Glomerular visceral epithelial cell (primary cell): ENCODE data around the gene NUDT14.

Experiments used
- DNase-seq: peaks from one replicate; pipeline ENCODE4 v3.0.0-alpha.2; 2016; ENCODE audit errors: extremely low spot score

NUDT14 gene

DNA sequence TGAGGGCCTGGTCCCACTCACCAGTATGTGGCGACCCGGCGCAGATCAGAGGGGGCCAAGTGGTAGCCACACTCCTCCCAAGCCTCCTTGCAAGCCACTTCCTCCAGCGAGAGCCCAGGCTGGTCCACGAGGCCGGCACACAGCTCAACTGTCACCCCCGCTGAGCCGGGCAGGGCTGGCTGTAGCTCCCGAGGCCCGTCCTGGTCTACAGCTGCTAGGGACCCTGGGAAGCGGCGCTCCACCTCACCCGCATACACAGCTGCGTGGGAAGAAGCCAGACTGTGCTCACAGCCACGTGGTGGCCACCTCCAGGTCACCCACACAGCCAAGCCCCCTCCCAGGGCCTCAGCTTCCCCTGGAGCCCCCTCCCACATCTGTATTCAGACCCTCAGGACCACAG, 4.6 kb downstream of the NUDT14 start:
- DNase-seq, result no peak

GRCh38 chr14:105173901-105174894, 6.9 kb downstream of the NUDT14 start:
- no peak for DNase-seq

DNA sequence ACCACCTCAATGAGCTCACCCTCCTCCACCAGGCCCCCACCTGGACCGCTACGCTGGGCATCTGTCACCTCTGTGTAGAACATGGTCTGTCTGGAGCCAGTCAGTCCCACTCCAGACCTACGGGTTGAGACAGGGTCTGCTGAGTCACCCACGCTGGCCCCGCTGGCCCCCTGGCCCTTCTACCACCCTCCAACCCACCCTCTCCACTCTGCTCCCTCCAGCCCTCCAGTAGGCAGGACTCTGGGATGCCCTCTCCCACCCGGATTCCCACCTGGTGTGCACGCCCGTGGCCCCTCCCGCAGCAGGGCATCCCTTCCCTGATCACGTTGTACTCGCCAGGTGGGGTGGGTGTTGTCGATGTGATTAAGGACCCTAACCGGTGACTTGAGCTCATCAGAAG, 8.0 kb downstream of the NUDT14 start:
- DNase-seq, result no peak

DNA sequence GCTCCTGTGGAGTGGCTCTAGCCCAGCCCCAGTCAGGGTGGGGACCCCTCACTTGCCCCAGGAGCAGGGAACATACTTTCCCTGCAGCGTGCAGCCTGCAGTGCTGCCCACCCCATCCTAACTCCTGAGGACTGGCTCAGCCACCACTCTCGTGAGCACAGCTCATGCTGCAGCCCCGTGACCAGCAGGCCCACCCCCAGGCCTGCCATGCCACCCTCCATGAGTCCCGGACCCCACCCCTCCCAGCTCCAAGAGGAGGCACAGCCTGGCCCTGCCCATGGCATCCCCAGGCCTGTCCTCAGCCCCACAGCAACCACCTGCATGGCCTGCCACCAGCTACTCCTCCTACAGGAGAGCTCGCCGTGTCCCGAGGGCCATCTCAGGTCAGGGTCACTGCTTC, 8.6 kb downstream of the NUDT14 start:
- no peak for DNase-seq

GRCh38 chr14:105171004-105171673, 10.0 kb downstream of the NUDT14 start:
- DNase-seq, result no peak

- DNase-seq, result no peak
These were observed 11.1 kb downstream of the NUDT14 start for GRCh38 chr14:105169776-105170655.

GRCh38 chr14:105168979-105169507, 12.1 kb downstream of the NUDT14 start:
- DNase-seq, result no peak

DNA sequence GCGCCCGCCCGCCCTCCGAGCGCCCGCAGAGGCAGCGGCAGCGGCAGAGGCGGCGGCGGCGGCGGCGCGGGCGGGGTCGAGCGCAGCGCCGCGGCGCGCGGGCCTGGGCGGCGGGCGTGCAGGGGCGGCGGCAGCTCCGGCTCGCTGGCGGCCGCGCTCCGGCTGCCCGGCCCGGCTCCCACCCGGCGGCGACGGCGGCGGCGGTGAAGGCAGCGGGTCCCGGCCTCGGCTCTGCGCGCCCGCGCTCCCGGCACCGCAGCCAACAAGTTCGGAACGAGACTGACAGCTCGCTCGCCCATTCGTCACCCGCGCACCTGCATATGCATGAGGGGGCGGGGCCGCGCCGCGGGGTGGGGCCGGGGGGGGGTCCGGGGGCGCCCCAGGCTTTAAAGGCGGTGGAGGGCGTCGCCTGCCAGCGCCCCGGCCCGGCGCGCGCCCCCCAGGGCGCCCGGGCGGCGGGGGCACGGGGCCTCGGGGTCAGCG, 12.6 kb downstream of the NUDT14 start, which contains the start of gene JAG2:
JAG2 (minus strand) TSS at position 281 of the 483 bp plus-strand sequence. CDS start 356 bp downstream, outside the sequence.
- DNase-seq, result peak; percentile 46

GRCh38 chr14:105168093-105168420, 13.1 kb downstream of the NUDT14 start:
- no peak for DNase-seq

GRCh38 chr14:105167303-105168092, 13.6 kb downstream of the NUDT14 start:
- no peak for DNase-seq

DNA sequence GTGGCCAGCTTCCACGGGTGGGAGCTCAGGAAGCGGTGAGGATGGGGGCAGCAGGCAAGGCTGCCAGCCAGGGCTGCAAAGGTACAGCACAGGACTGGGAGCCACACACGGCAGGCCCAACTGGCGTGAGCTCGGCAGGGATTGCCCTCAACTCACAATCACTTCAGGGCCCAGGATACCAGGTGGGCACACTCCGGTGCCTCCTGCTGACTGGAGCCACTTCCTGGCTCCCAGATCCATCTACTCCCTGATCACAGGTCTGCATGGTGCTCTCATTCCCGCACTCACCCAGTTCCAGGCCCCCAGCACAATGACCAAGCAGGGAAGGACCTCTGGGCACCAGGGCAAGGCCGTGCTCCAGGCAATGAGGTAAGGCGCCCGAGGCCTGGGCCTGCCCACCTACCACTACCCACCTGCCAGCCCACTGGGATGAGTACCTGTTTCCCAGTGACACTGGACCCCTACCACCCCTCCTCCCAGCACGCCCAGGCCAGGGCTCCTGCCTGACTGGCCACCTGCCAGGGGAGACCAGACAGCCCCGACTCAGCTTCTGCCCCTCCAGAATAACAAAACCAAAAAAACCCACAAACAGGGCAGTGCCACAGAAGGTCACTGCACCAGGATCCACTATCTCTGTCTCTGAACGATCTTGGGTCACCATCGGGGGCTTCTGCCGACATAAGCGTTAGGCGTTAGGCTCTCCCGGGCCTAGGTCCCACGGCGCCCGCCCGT, 14.4 kb downstream of the NUDT14 start:
- no peak for DNase-seq

- DNase-seq, result no peak
These were observed 15.2 kb downstream of the NUDT14 start for GRCh38 chr14:105165761-105166485.

GRCh38 chr14:105165134-105165704, 15.9 kb downstream of the NUDT14 start:
- DNase-seq, result no peak

- no peak for DNase-seq
These were observed 17.9 kb downstream of the NUDT14 start for GRCh38 chr14:105163040-105163742.

GRCh38 chr14:105162669-105162979, 18.5 kb downstream of the NUDT14 start:
- no peak for DNase-seq

DNA sequence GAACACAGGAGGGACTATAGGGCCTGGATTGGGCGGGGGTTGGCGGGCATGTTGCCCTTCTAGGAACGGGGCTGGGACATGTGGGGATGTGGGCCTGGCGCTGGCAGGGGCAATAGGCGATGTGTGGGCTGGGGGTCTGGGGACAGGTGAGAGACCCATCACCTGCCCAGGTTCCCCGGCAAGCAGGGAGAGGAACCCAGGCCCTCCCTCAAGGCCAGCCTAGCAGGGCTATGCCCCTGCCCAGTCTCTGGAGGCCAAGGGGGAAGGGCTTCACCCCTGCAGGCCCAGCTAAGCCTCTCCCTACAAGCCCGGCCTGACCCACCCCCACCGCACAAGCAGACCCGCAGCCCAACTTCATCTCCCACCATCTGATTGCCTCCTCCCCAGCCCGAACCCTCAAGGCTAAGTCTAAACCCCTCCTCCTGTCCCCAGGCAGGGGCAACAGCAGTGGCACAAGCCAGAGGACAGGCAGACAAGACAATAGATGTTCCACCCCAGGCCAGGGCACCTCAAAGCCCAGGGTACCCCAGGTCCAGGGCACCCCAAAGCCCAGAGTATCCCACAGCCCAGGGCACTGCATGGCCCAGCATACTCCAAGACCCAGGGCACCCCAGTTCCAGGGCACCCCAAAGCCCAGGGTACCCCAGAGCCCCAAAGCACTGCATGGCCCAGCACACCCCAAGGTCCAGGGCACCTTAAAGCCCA, 19.0 kb downstream of the NUDT14 start:
- DNase-seq, result no peak

DNA sequence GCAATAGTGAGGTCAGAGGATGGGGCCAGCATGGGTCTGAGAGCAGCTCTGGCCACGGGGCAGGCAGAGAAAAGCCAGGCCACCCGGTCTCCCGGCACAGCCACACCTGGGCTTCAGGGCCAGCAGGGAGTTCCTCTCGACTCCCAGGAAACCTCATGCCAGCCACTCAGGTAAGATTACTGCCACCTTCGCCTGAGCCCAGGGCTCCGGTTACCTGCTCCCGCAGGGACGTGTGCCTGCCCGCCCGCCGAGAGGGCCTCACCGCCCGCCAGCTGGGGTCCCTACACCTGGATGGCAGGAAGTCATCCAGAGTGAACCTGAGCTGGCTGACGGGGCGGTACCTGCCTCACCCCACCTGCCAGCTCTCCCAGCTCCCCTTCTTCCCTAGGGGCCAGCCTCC, 19.8 kb downstream of the NUDT14 start:
- DNase-seq, result no peak

DNA sequence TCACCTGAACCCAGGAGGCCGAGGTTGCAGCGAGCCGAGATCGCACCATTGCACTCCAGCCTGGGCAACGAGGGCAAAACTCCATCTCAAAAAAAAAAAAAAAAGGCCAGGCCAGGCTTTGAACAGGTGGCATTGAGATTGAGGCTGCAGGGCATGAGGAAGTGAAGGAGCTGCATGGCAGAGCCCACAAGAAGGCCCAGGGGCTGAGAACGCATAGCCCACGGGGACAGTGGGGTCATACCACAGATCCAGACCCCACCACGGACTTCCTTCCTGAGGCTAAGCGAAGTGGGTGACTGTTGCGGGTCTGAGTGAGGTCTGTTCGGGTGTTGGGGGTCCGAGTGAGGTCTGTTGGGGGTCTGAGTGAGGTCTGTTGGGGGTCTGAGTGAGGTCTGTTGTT, 20.3 kb downstream of the NUDT14 start:
- no peak for DNase-seq
